ENCODE results near the gene PAK1IP1. TPM values are rescaled to one million over a fixed set of nuclear protein-coding genes. Genes with fewer than 3 reads are reported as not detected.
"Not testable (repeated sequence)": the region's sequence is repeated elsewhere in the genome, so short reads cannot be mapped to it uniquely, and the experiment has no call there.

Gene PAK1IP1
- total and polyA plus RNA-seq, 5 donors: 7.7 to 12.1 (median 9.2) TPM

GRCh38 chr6:10722820-10723566 is 28.2 kb downstream of the PAK1IP1 start, which contains the start of gene TMEM14C:
Gene TMEM14C (plus strand): TSS chr6:10723070. CDS start chr6:10724614, 1,544 bp downstream.
- no peaks in the 10 kb centered on the region for H3K9me3 ChIP-seq (ENCODE audit: control insufficient read depth, low read length)
- WGBS: under 1% methylated on average over 55 of the region's 55 CpGs
- intact Hi-C loops (cut with DNase I): no loop called here
- peak within 1 kb of the TSS; percentile 91 for H3K27ac ChIP-seq (ENCODE audit: low read length)
- peak; percentile 99 to 100 (median 100) for DNase-seq
- peak within 1 kb of the TSS; percentile 51 for H3K4me3 ChIP-seq (ENCODE audit: low read length)
- H3K27me3 ChIP-seq (ENCODE audit: control insufficient read depth, insufficient read depth): no peaks in the 10 kb centered on the region
- H3K4me1 ChIP-seq (ENCODE audit: control insufficient read depth, insufficient read depth, low read length): peaks cover 3% of the 10 kb centered on the region
- ATAC-seq: peak; percentile 99

GRCh38 chr6:10723567-10723881 is 28.8 kb downstream of the PAK1IP1 start:
- Histone ChIP-seq H3K4me3 (ENCODE audit: low read length) (peak overlapping the region; percentile 51), H3K4me1 (ENCODE audit: control insufficient read depth, insufficient read depth, low read length) (peaks cover 3% of the 10 kb centered on the region), H3K27me3 (ENCODE audit: control insufficient read depth, insufficient read depth) (no peaks in the 10 kb centered on the region), H3K9me3 (ENCODE audit: control insufficient read depth, low read length) (no peaks in the 10 kb centered on the region), H3K27ac (ENCODE audit: low read length) (peak overlapping the region; percentile 91)
- peak in 1 of 2 donors; percentile 4 for ATAC-seq
- intact Hi-C loops (cut with DNase I): no loop called here
- no peak for DNase-seq
- WGBS: 20% methylated on average over 7 of the region's 7 CpGs

DNA sequence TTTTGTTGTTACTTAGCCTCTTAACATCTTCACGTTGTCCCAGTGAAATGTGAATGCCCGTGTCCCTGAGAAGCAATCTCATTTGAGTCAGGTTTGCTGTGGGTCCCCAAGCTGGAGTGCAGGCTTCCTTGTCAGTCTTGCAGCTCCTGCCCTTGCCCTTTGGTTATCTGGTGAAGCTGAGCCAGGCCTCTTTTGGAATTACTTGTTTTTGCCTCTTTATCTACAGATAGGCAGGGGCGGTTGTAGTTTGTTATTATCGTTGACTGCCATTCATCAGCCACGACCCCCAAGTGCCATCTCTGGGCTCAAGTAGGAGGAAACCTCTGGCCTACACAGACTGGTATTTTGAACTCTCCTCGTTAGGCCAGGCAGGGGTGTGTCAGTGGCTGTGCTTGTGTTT is 30.3 kb downstream of the PAK1IP1 start:
- WGBS: 48% methylated on average over 6 of the region's 6 CpGs
- intact Hi-C loops (cut with DNase I): no loop called here
- Histone ChIP-seq H3K27me3 (ENCODE audit: control insufficient read depth, insufficient read depth) (no peaks in the 10 kb centered on the region), H3K27ac (ENCODE audit: low read length) (no peak overlapping the region), H3K9me3 (ENCODE audit: control insufficient read depth, low read length) (no peaks in the 10 kb centered on the region), H3K4me3 (ENCODE audit: low read length) (no peak overlapping the region), H3K4me1 (ENCODE audit: control insufficient read depth, insufficient read depth, low read length) (peaks cover 3% of the 10 kb centered on the region)
- ATAC-seq: no peak
- DNase-seq: no peak

DNA sequence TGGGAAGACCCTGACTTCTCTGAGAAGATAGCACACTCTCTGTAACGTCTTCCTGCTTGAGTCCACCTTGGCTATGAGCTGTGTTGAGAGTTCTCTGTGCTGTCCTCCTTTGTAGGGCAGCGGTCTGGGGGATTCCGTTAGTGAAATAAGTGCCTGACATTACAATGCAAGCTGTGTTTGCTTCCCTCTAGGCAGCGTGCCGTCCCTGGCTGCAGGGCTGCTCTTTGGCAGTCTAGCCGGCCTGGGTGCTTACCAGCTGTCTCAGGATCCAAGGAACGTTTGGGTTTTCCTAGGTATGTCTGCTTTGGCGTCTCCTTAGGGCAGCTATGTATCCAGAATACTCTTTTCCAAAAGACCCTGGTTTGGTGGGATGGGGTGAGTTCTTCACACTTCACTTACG is 30.9 kb downstream of the PAK1IP1 start:
- H3K4me1 ChIP-seq (ENCODE audit: control insufficient read depth, insufficient read depth, low read length): peaks cover 3% of the 10 kb centered on the region
- WGBS: 72% methylated on average over 9 of the region's 9 CpGs
- no peaks in the 10 kb centered on the region for H3K9me3 ChIP-seq (ENCODE audit: control insufficient read depth, low read length)
- no peak for DNase-seq
- H3K27me3 ChIP-seq (ENCODE audit: control insufficient read depth, insufficient read depth): no peaks in the 10 kb centered on the region
- no peak overlapping the region for H3K4me3 ChIP-seq (ENCODE audit: low read length)
- ATAC-seq: no peak
- intact Hi-C loops (cut with DNase I): no loop called here
- H3K27ac ChIP-seq (ENCODE audit: low read length): no peak overlapping the region

- Histone ChIP-seq H3K27me3 (ENCODE audit: control insufficient read depth, insufficient read depth) (no peaks in the 10 kb centered on the region), H3K9me3 (ENCODE audit: control insufficient read depth, low read length) (no peaks in the 10 kb centered on the region), H3K4me1 (ENCODE audit: control insufficient read depth, insufficient read depth, low read length) (no peaks in the 10 kb centered on the region), H3K27ac (ENCODE audit: low read length) (no peak overlapping the region), H3K4me3 (ENCODE audit: low read length) (no peak overlapping the region)
- DNase-seq: no peak
- intact Hi-C loops (cut with DNase I): no loop called here
- WGBS: 64% methylated on average over 3 of the region's 3 CpGs
- peak in 1 of 2 donors; percentile 28 for ATAC-seq
These were observed 35.5 kb downstream of the PAK1IP1 start for GRCh38 chr6:10730254-10730653.

- no peaks in the 10 kb centered on the region for H3K27me3 ChIP-seq (ENCODE audit: control insufficient read depth, insufficient read depth)
- H3K4me3 ChIP-seq (ENCODE audit: low read length): no peak overlapping the region
- H3K9me3 ChIP-seq (ENCODE audit: control insufficient read depth, low read length): no peaks in the 10 kb centered on the region
- ATAC-seq (no peak), DNase-seq (no peak)
- H3K27ac ChIP-seq (ENCODE audit: low read length): no peak overlapping the region
- 91% methylated on average over 17 of the region's 17 CpGs for WGBS
- no peaks in the 10 kb centered on the region for H3K4me1 ChIP-seq (ENCODE audit: control insufficient read depth, insufficient read depth, low read length)
- intact Hi-C loops (cut with DNase I): no loop called here
These were observed 38.5 kb downstream of the PAK1IP1 start for GRCh38 chr6:10733151-10733715.

GRCh38 chr6:10733863-10734262 is 39.1 kb downstream of the PAK1IP1 start:
- Histone ChIP-seq H3K27me3 (ENCODE audit: control insufficient read depth, insufficient read depth) (no peaks in the 10 kb centered on the region), H3K27ac (ENCODE audit: low read length) (no peak overlapping the region), H3K9me3 (ENCODE audit: control insufficient read depth, low read length) (no peaks in the 10 kb centered on the region), H3K4me3 (ENCODE audit: low read length) (no peak overlapping the region), H3K4me1 (ENCODE audit: control insufficient read depth, insufficient read depth, low read length) (no peaks in the 10 kb centered on the region)
- intact Hi-C loops (cut with DNase I): no loop called here
- 95% methylated on average over 3 of the region's 3 CpGs for WGBS
- ATAC-seq: no peak
- DNase-seq: no peak

DNA sequence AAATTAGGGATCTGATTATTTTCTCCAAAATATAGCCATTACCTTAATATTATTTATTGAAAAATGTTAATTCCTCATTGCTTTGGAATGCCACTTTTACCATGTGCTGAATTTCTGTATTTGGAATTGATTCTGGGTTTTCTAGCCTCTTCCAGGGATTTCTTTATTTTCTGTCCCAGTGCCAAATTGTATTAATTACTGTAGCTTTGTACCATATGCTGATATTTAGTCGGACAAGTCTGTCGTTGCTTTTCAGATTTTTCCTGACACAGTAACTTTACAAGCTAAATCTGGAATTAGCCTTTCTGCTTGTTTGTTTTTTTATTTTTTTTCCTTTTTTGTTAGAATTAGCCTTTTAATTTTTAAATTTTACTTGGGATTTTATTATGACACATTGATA is 42.0 kb downstream of the PAK1IP1 start:
- Histone ChIP-seq H3K27ac (ENCODE audit: low read length) (no peak overlapping the region), H3K4me1 (ENCODE audit: control insufficient read depth, insufficient read depth, low read length) (no peaks in the 10 kb centered on the region), H3K27me3 (ENCODE audit: control insufficient read depth, insufficient read depth) (no peaks in the 10 kb centered on the region), H3K4me3 (ENCODE audit: low read length) (no peak overlapping the region), H3K9me3 (ENCODE audit: control insufficient read depth, low read length) (no peaks in the 10 kb centered on the region)
- intact Hi-C loops (cut with DNase I): no loop called here
- no peak for DNase-seq
- 81% methylated on average over 2 of the region's 2 CpGs for WGBS
- ATAC-seq: no peak

DNA sequence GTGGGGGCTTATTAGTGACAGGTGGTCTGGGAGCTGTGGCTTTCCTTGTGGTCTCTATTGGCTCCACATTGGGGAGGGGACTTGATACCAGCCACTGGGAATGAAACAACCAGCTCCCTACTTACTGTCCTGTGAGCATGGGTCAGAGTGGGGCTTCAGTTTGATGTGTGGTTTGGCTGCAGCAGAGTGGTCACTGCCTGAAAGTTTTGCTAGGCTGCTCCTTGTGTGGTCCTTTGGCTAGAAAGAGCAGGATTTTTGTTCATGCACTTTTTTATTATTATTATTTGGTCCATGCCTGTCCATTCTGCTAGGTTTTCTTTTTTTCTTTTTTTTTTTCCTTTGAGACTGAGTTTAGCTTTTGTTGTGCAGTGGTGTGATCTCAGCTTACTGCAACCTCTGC is 45.3 kb downstream of the PAK1IP1 start:
- Histone ChIP-seq H3K4me3 (ENCODE audit: low read length) (no peak overlapping the region), H3K27ac (ENCODE audit: low read length) (no peak overlapping the region), H3K4me1 (ENCODE audit: control insufficient read depth, insufficient read depth, low read length) (no peaks in the 10 kb centered on the region), H3K9me3 (ENCODE audit: control insufficient read depth, low read length) (no peaks in the 10 kb centered on the region), H3K27me3 (ENCODE audit: control insufficient read depth, insufficient read depth) (no peaks in the 10 kb centered on the region)
- DNase-seq (no peak), ATAC-seq (no peak)
- intact Hi-C loops (cut with DNase I): loop anchor here in 1 of 4 donors (10.0 kb wide), 1 partner anchor 45 kb away; the partner anchor contains the start of genes C6orf52 and PAK1IP1

- intact Hi-C loops (cut with DNase I): loop anchor here in 1 of 4 donors (10.0 kb wide), 1 partner anchor 47 kb away; the partner anchor contains the start of genes C6orf52 and PAK1IP1
- H3K4me3 ChIP-seq (ENCODE audit: low read length); DNase-seq; H3K27me3 ChIP-seq (ENCODE audit: control insufficient read depth, insufficient read depth); ATAC-seq; H3K9me3 ChIP-seq (ENCODE audit: control insufficient read depth, low read length); H3K4me1 ChIP-seq (ENCODE audit: control insufficient read depth, insufficient read depth, low read length); H3K27ac ChIP-seq (ENCODE audit: low read length): not testable (repeated sequence)
- 95% methylated on average over 4 of the region's 4 CpGs for WGBS
These were observed 46.9 kb downstream of the PAK1IP1 start for GRCh38 chr6:10741643-10742042.

DNA sequence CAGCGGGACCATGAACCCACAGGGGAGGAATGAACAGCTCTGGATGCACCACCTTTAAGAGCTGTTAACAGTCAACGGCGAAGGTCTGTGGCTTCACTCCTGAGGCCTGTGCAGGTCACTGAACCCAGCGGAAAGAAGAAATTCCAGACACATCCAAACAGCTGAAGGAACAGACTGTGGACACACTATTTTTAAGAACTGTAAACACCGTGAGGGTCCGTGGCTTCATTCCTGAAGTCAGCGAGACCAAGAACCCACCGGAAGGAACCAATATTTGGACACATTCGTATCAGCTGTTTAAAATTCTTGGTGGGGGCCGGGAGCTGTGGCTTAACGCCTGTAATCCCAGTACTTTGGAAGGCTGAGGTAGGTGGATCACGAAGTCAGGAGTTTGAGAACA is 47.5 kb downstream of the PAK1IP1 start:
- DNase-seq (no peak), ATAC-seq (no peak)
- intact Hi-C loops (cut with DNase I): loop anchor here in 1 of 4 donors (10.0 kb wide), 1 partner anchor 47 kb away; the partner anchor contains the start of genes C6orf52 and PAK1IP1
- no peak overlapping the region for H3K4me3 ChIP-seq (ENCODE audit: low read length)
- 93% methylated on average over 12 of the region's 12 CpGs for WGBS
- H3K27ac ChIP-seq (ENCODE audit: low read length): no peak overlapping the region
- H3K9me3 ChIP-seq (ENCODE audit: control insufficient read depth, low read length): no peaks in the 10 kb centered on the region
- no peaks in the 10 kb centered on the region for H3K27me3 ChIP-seq (ENCODE audit: control insufficient read depth, insufficient read depth)
- no peaks in the 10 kb centered on the region for H3K4me1 ChIP-seq (ENCODE audit: control insufficient read depth, insufficient read depth, low read length)

Measured in right cardiac atrium (tissue), 5 donors.